Naive B cell (primary cell): Measurements from ENCODE around the gene SMIM26. TPM values are rescaled to one million over a fixed set of nuclear protein-coding genes. Genes with fewer than 3 reads are reported as not detected.
A peak's percentile ranks its signal among the peaks of the same experiment; 100 is the strongest.
"Not testable (repeated sequence)": the region's sequence is repeated elsewhere in the genome, so short reads cannot be mapped to it uniquely, and the experiment has no call there.

Source experiments
- ATAC-seq, 2 donors: fragments of 150-1000 bp; cut with Tn5 transposase; 2 replicates each; pipeline ENCODE4 v1.10.0; 2021; ENCODE audit warnings: low read depth in 2 of 2, mild to moderate bottlenecking in 2 of 2, moderate library complexity in 2 of 2
- DNase-seq: peaks from one replicate; pipeline ENCODE4 v3.0.0; 2022
- H3K27ac Mint-ChIP-seq, 6 donors: one replicate each; pipeline ENCODE4 v1.8.0; 2020 to 2022; ENCODE audit warnings: mild to moderate bottlenecking in 6 of 6, mixed read lengths in 6 of 6, moderate library complexity in 5 of 6, inconsistent platforms in 2 of 6
- H3K27me3 Mint-ChIP-seq, 3 donors: one replicate each; pipeline ENCODE4 v1.8.0; 2021 to 2022; ENCODE audit warnings: mixed read lengths in 3 of 3, mild to moderate bottlenecking in 1 of 3
- H3K36me3 Mint-ChIP-seq, 2 donors: one replicate each; pipeline ENCODE4 v1.8.0; 2020 to 2022; ENCODE audit warnings: mixed read lengths in 2 of 2, inconsistent platforms in 1 of 2, mild to moderate bottlenecking in 1 of 2
- H3K4me1 Mint-ChIP-seq, 3 donors: one replicate each; pipeline ENCODE4 v1.8.0; 2020 to 2022; ENCODE audit warnings: mixed read lengths in 3 of 3, inconsistent platforms in 1 of 3, mild to moderate bottlenecking in 1 of 3, moderate library complexity in 1 of 3
- H3K4me3 Mint-ChIP-seq, 8 donors: one replicate each; pipeline ENCODE4 v1.8.0; 2020 to 2022; ENCODE audit warnings: mild to moderate bottlenecking in 8 of 8, mixed read lengths in 8 of 8, moderate library complexity in 8 of 8, inconsistent platforms in 2 of 8
- H3K9me3 Mint-ChIP-seq, 7 donors: one replicate each; pipeline ENCODE4 v1.8.0; 2020 to 2022; ENCODE audit warnings: mixed read lengths in 7 of 7, mild to moderate bottlenecking in 5 of 7, inconsistent platforms in 2 of 7, moderate library complexity in 1 of 7
- polyA plus RNA-seq, 6 donors: library from polyadenylated mRNA; unstranded; fragments of 300-500 nt; fragmentation: Illumina TruSeq; gene quantifications; one replicate each; pipeline ENCODE4 v1.2.3, GENCODE V29; 2021; ENCODE audit warnings: low read depth in 6 of 6

SMIM26 gene
- polyA plus RNA-seq, result 100 to 1,000 TPM; 188 to 245 (median 234) TPM

DNA sequence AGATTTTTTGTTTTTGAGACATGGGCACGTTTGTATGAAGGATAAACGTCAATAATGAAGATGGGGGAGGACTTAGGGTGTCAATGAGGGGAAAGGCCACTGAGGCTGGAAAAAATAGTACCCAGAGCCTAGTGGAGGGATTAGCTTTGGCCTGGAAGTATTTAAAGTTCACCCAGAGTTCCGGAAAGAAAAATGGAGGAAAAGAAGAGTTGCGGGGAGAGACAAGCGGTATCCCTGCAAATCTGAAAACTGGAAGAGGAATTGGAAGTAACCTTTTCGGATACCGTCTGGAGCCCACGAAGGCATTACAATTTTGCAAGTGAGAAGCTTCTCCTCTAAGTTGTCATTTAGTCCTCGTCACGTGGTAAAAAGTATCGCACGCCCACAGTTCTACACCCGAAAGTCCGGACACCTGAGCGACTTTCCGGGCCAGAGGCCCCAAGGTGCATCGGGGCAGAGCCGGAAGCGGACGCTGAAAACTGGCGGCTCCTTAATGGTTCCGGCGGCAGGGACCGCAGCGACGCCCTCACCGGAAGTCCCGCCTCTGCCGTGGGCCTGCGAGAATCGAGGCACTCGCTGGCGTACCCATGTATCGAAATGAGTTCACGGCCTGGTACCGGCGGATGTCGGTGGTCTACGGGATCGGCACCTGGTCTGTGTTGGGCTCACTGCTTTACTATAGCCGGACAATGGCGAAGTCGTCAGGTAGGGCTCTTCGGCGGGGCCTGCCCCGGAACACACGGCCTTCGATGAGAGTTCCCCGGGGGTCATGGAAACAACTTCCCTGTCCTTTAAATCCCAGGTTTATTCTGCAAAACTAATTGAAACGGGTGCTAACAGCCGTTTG is at the start of gene SMIM26:
Gene SMIM26, plus strand, starts transcription at position 541 of the 847 bp plus-strand sequence. Its CDS starts 47 bp downstream, at position 588.
- no peaks in the 10 kb centered on the region for H3K27me3 Mint-ChIP-seq
- H3K4me3 Mint-ChIP-seq, result peak within 1 kb of the TSS; percentile 85 to 99 (median 98)
- peak; percentile 88 for DNase-seq
- peaks cover 17 to 18% of the 10 kb centered on the region in 2 donors for H3K36me3 Mint-ChIP-seq
- H3K27ac Mint-ChIP-seq, result peak within 1 kb of the TSS; percentile 98 to 100 (median 99)
- H3K9me3 Mint-ChIP-seq, result peaks cover 0 to 6% (median 2%) of the 10 kb centered on the region in 7 donors
- H3K4me1 Mint-ChIP-seq, result peaks cover 12 to 26% (median 20%) of the 10 kb centered on the region in 3 donors
- peak; percentile 98 to 99 for ATAC-seq

DNA sequence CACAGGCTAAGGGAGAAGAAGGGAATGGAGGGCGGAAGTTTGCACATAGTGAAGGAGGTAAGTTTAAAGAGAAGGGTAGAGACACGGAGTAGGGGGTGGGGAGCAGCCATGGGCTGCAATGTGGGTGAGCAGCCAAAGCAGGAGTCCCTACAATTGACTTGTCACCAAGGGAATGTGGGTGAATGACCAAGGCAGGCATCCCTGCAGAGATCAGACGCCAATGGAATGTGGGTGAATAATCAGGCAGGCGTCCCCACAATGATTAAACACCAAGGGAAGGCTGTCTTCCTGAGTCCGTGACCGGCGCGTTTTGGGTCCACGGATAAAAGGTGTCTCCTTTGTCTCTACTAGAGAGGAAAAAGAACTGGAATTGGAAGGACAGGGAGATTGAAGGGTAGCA is 45.2 kb upstream of the SMIM26 start:
- H3K27ac Mint-ChIP-seq, H3K4me3 Mint-ChIP-seq, H3K27me3 Mint-ChIP-seq, DNase-seq, H3K4me1 Mint-ChIP-seq, ATAC-seq, H3K9me3 Mint-ChIP-seq: not testable (repeated sequence)
- H3K36me3 Mint-ChIP-seq, result peaks cover 8 to 20% of the 10 kb centered on the region in 2 donors

GRCh38 chr20:18523066-18523465 is 44.2 kb upstream of the SMIM26 start:
- Mint-ChIP-seq H3K36me3 (peaks cover 8 to 28% of the 10 kb centered on the region in 2 donors), H3K4me3 (no peak overlapping the region), H3K27me3 (no peaks in the 10 kb centered on the region), H3K4me1 (no peaks in the 10 kb centered on the region), H3K27ac (peak overlapping the region in 1 of 6 donors; percentile 35), H3K9me3 (no peaks in the 10 kb centered on the region)
- DNase-seq (no peak), ATAC-seq (no peak)

DNA sequence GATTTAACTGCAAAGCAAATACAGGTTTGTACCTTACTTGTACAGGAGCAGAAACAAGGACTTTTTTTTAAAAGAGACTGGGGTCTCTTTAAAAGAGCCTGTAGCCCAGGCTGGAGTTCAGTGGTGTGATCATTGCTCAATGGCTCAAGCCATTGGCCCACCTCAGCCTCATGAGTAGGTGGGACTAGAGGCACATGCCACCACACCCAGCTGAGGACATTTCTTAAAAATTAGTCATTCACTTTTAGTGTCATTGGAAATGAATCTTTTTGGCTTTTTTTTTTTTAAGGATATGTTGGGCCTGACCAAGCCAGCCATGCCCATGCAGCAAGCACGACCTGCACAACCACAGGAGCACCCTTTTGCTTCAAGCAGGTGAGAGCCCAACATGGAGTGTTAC is 42.6 kb upstream of the SMIM26 start:
- ATAC-seq, result no peak
- Mint-ChIP-seq H3K36me3 (peaks cover 17 to 43% of the 10 kb centered on the region in 2 donors), H3K27ac (no peak overlapping the region), H3K9me3 (no peaks in the 10 kb centered on the region), H3K27me3 (no peaks in the 10 kb centered on the region), H3K4me1 (no peaks in the 10 kb centered on the region), H3K4me3 (no peak overlapping the region)
- DNase-seq, result no peak

DNA sequence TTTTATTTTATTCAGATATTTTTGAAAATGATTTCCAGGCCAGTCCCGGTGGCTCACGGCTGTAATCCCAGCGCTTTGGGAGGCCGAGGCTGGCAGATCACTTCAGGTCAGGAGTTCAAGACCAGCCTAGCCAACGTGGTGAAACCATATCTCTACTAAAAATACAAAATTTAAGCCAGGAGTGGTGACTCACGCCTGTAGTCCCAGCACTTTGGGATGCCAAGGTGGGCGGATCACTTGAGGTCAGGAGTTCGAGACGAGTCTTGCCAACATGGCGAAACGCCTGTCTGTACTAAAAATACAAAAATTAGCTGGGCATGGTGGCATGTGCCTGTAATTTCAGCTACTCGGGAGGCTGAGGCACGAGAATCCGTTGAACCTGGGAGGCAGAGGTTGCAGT is 40.5 kb upstream of the SMIM26 start:
- not testable (repeated sequence) for H3K27ac Mint-ChIP-seq, DNase-seq, H3K4me3 Mint-ChIP-seq, H3K9me3 Mint-ChIP-seq, H3K27me3 Mint-ChIP-seq, ATAC-seq, H3K4me1 Mint-ChIP-seq
- H3K36me3 Mint-ChIP-seq, result peaks cover 25 to 52% of the 10 kb centered on the region in 2 donors

DNA sequence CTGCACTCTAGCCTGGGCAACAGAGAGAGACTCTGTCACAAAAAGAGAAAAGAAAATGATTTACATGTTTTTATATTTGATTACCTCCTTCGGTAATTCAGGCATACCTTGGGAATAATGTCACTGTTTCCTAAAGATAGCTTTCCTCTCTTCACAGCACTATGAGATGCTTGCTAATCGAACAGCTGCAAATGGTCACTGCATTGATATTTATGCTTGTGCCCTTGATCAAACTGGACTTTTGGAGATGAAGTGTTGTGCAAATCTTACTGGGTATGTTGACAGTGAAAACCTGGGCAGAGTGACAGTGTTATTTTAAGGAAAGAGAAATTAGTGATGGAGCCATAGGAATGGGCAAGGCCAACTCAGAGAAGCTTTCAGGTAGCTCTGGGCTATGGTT is 39.9 kb upstream of the SMIM26 start:
- no peak for DNase-seq
- H3K4me1 Mint-ChIP-seq, result no peaks in the 10 kb centered on the region
- H3K27me3 Mint-ChIP-seq, result no peaks in the 10 kb centered on the region
- no peak for ATAC-seq
- H3K36me3 Mint-ChIP-seq, result peaks cover 29 to 52% of the 10 kb centered on the region in 2 donors
- H3K4me3 Mint-ChIP-seq, result no peak overlapping the region
- no peaks in the 10 kb centered on the region for H3K9me3 Mint-ChIP-seq
- peak overlapping the region in 2 of 6 donors; percentile 21 to 84 for H3K27ac Mint-ChIP-seq

GRCh38 chr20:18527836-18528235 is 39.4 kb upstream of the SMIM26 start:
- peaks cover 34 to 52% of the 10 kb centered on the region in 2 donors for H3K36me3 Mint-ChIP-seq
- no peaks in the 10 kb centered on the region for H3K4me1 Mint-ChIP-seq
- H3K27ac Mint-ChIP-seq, result peak overlapping the region in 1 of 6 donors; percentile 21
- no peak overlapping the region for H3K4me3 Mint-ChIP-seq
- H3K9me3 Mint-ChIP-seq, result no peaks in the 10 kb centered on the region
- ATAC-seq, result no peak
- H3K27me3 Mint-ChIP-seq, result no peaks in the 10 kb centered on the region
- no peak for DNase-seq

DNA sequence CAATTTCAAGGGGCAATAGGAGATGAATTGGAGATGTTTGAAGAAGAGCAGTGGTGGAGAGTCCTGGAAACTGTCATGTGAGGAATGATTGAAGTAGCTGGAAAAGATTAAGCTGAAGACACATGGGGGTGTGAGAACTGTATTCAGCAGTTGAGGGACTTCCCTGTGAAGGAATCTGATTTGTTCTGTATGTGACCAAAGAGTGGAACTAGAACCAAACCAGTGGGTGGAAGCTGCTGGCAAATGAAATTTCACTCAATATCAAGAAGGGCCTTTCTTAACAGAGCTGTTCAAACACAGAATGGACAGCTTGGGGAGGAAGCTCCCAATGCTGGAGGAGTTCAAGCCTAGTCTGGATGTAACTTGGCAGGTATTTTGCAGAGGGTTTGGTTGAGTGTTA is 38.2 kb upstream of the SMIM26 start:
- no peak overlapping the region for H3K4me3 Mint-ChIP-seq
- no peak for ATAC-seq
- no peaks in the 10 kb centered on the region for H3K4me1 Mint-ChIP-seq
- no peaks in the 10 kb centered on the region for H3K9me3 Mint-ChIP-seq
- no peaks in the 10 kb centered on the region for H3K27me3 Mint-ChIP-seq
- H3K36me3 Mint-ChIP-seq, result peaks cover 34 to 50% of the 10 kb centered on the region in 2 donors
- no peak for DNase-seq
- H3K27ac Mint-ChIP-seq, result no peak overlapping the region

DNA sequence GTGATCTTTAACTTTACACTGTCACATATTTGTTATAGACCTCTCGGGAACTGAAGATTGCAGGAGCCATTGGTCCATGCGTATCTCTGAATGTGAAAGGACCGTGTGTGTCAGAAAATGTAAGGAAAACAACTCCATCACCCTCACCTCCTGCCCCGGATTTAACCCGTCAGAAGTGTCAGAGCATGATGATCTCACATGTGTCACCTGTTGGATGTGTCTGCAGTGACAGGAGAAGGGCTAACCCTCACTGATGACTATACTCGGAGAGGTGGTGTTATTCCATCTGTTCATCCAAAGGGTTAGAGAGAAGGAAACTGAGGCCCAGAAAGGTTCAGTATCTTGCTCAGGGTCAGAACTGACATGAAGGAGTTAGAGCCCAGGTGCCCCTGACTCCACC is 34.6 kb upstream of the SMIM26 start:
- H3K4me1 Mint-ChIP-seq, result no peaks in the 10 kb centered on the region

GRCh38 chr20:18533491-18533890 is 33.7 kb upstream of the SMIM26 start:
- no peaks in the 10 kb centered on the region for H3K27me3 Mint-ChIP-seq
- no peak for DNase-seq
- peaks cover 0 to 2% (median 0%) of the 10 kb centered on the region in 7 donors for H3K9me3 Mint-ChIP-seq
- no peak for ATAC-seq
- H3K4me1 Mint-ChIP-seq, result no peaks in the 10 kb centered on the region
- peak overlapping the region in 2 of 6 donors; percentile 53 to 57 for H3K27ac Mint-ChIP-seq
- H3K4me3 Mint-ChIP-seq, result no peak overlapping the region
- peaks cover 30 to 42% of the 10 kb centered on the region in 2 donors for H3K36me3 Mint-ChIP-seq

More for the DNA sequence above, 34.6 kb upstream of the SMIM26 start:
- no peaks in the 10 kb centered on the region for H3K27me3 Mint-ChIP-seq
- H3K9me3 Mint-ChIP-seq, result peaks cover 0 to 2% (median 0%) of the 10 kb centered on the region in 7 donors
- H3K4me3 Mint-ChIP-seq, result no peak overlapping the region
- peaks cover 36 to 40% of the 10 kb centered on the region in 2 donors for H3K36me3 Mint-ChIP-seq
- H3K27ac Mint-ChIP-seq, result no peak overlapping the region
- ATAC-seq, result no peak
- DNase-seq, result no peak

- Mint-ChIP-seq H3K4me1 (no peaks in the 10 kb centered on the region), H3K27me3 (no peaks in the 10 kb centered on the region), H3K36me3 (peaks cover 24 to 38% of the 10 kb centered on the region in 2 donors), H3K9me3 (peaks cover 0 to 2% (median 0%) of the 10 kb centered on the region in 7 donors), H3K27ac (no peak overlapping the region), H3K4me3 (no peak overlapping the region)
- DNase-seq (no peak), ATAC-seq (no peak)
Observed at GRCh38 chr20:18533978-18534644, 33.1 kb upstream of the SMIM26 start.

DNA sequence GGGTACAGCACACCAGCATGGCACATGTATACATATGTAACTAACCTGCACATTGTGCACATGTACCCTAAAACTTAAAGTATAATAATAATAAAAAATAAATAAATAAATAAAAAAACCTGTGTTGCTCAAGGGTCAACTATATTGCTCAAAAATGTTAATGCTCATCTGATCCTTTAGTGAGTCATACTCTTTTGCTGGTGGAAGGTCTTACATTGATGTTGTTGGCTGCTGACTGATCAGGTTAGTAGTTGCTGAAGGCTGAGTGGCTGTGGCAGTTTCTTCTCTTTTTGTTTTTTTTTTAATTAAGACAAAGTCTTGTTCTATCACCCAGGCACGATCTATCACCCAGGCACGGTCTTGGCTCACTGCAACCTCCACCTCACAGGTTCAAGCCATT is 29.6 kb upstream of the SMIM26 start:
- DNase-seq (no peak), ATAC-seq (no peak)
- peaks cover 25 to 34% of the 10 kb centered on the region in 2 donors for H3K36me3 Mint-ChIP-seq
- H3K9me3 Mint-ChIP-seq, result peaks cover 0 to 2% (median 0%) of the 10 kb centered on the region in 7 donors
- no peaks in the 10 kb centered on the region for H3K27me3 Mint-ChIP-seq
- peaks cover 0 to 3% (median 0%) of the 10 kb centered on the region in 3 donors for H3K4me1 Mint-ChIP-seq
- H3K27ac Mint-ChIP-seq, result no peak overlapping the region
- H3K4me3 Mint-ChIP-seq, result no peak overlapping the region

GRCh38 chr20:18541741-18542140 is 25.5 kb upstream of the SMIM26 start:
- Mint-ChIP-seq H3K4me1 (peaks cover 0 to 3% (median 0%) of the 10 kb centered on the region in 3 donors), H3K9me3 (peaks cover 0 to 1% (median 0%) of the 10 kb centered on the region in 7 donors), H3K27ac (no peak overlapping the region), H3K4me3 (no peak overlapping the region), H3K36me3 (peaks cover 40 to 46% of the 10 kb centered on the region in 2 donors), H3K27me3 (no peaks in the 10 kb centered on the region)
- DNase-seq, result no peak
- no peak for ATAC-seq
